Activated CD4-positive, alpha-beta T cell treated with anti-CD3 and anti-CD28 coated beads, Interleukin-10, Interleukin-2, amounts not matched to agents 100 ng/mL and 50 ng/mL, durations not matched to agents 16 hours and 8 hours (primary cell): ENCODE measurements around the gene MICALL2.

ENCODE experiments used
- DNase-seq: peaks from one replicate; pipeline ENCODE4 v3.0.0-alpha.2; 2020

The MICALL2 gene

GRCh38 chr7:1466524-1467271 lies 7.4 kb upstream of the MICALL2 start:
- DNase-seq: no peak

- no peak for DNase-seq
Observed at GRCh38 chr7:1464694-1465093, 5.4 kb upstream of the MICALL2 start.

GRCh38 chr7:1463676-1464223 lies 4.5 kb upstream of the MICALL2 start:
- no peak for DNase-seq

GRCh38 chr7:1461646-1462375 lies 2.5 kb upstream of the MICALL2 start:
- DNase-seq: no peak

DNA sequence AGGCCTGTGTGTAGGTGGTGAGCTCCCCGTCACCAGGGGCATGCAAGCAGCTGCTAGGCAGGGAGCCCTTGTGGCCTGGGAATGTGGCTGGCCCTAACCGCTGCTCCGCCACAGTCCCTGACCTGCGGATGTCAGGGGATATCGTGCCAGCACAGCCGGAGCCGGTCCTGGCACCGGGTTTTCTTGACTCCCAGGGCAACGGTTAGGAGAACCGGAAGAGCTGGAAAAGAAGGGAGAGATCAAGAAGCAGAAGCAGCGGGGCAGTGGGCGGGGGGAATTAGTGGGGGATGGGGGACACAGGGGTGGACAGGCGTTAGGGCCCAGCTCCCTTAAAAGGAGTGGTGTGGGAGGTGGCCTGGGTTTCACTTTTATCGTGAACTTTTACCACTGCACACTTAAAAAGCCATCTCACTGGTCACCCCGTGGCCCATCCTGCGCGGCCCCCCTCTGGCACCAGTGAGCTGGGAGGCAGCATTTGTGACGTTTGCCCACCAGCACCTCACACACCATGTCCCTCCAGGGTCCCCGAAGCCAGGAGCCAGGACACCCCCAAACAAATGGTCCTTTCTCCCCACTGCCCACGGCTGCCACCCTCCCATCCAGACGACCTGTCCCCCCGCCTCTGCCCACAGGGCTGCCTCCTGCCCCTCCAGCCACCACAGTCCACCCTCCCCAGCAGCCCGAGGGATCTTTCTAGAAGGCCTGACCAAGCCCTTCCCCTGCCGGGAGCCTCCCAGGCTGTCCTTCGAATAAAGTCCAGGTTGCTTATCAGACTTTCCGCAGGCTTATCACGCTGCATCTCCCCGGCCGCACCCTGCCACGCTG lies 1.8 kb upstream of the MICALL2 start:
- DNase-seq: no peak

DNA sequence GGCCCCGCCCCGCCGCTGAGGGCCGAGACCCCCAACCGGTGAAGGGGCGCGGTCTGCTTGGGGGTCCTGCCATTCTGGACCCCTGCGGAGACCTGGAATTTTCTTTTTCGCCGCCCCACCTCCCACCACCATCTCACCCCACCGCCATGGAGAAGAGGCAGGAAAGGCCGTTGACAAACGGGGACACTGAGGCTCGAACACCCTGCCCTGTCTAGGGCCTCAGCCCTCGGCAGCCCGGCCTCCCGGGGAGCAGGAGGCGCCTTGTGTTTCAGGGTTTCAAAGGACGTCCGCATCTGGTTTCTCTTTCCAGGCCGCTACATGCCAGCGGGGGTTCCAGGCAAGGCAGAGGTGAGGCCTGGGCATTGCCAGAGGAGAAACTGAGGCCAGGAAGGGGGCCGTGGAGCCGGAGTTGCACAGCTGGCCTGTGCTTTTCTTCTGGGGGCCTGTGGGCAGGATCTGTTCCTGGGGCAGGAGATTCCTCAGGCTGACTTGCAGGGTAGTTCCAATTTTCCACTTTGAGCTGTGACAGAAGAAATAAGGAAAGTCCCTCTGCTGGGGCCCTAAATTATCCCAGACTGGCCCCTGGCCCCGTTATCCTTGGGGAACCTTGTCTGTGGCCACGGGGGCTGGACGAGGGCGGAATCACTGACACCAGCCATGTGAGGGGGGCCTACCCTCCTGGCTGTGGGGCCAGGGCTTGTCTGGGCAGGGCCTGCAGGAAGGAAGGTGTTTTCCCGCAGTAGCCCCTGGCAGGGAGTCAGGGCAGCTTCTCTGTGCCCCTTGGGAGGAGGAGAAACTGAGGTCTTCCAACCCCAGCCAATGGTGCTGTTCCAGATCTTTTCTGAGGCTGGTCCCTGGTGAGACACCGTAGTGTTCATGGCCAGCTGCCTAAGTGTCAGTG lies 900 bp upstream of the MICALL2 start:
- DNase-seq: no peak

DNA sequence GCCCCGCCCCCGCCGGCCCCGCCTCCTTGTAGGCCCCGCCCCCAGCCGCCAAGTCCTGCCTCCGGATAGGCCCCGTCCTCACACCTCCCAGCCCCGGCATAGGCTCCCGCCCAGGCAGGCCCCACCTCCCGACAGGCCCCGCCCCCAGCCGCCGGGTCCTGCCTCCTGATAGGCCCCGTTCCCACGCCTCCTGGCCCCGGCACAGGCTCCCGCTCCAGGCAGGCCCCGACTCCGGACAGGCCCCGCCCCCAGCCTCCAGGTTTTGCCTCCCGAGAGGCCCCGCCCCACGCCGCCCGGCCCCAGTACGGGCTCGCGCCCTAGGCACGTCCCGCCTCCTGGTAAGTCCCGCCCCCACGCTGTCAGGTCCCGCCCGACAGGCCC lies 232 bp upstream of the MICALL2 start:
- peak; percentile 97 for DNase-seq

- DNase-seq: no peak
Observed at GRCh38 chr7:1457949-1458682, 1.2 kb downstream of the MICALL2 start.

DNA sequence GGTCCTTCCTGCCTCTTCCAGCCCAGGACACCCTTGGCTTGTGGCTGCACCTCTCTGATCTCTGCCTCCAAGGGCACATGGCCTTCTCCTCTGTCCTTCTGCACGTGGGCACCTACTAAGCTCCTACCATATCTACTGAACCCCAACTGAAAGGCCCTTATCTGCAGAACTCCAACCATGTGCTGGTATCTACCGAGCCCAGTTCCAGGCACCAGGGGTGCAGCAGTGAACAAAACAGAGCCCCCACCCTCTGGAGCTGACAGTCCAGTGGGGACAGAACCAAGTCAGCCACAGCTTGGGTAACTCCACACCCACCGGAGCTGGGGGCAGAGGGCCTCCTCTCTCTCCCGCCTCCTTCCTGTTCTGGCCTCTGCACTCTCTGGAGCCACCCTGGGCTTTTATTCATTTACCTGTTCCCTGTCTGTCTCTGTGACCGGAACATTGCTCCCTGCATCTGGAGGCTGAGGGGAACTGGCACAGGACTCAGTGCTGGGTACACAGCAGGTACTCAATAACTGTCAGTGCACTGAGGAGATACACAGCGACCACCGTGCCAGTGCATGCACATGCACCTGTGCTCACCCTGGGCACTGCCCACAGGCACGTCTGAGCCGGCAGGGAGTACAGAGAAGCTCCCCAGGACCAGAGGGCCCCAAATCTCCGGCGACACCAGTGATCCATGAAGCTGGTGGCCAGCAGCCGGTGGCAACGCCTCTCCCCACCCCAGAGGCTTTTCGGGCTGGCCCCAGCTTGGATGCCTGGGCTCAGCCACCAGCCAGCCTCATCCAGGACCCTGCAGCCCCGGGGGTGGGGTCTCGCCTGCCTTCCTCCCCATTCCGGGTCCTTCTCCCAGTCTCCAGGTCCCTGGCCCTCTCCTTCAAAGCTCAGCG lies 2.0 kb downstream of the MICALL2 start:
- DNase-seq: no peak

- no peak for DNase-seq
Observed at GRCh38 chr7:1455955-1456354, 3.3 kb downstream of the MICALL2 start.

DNA sequence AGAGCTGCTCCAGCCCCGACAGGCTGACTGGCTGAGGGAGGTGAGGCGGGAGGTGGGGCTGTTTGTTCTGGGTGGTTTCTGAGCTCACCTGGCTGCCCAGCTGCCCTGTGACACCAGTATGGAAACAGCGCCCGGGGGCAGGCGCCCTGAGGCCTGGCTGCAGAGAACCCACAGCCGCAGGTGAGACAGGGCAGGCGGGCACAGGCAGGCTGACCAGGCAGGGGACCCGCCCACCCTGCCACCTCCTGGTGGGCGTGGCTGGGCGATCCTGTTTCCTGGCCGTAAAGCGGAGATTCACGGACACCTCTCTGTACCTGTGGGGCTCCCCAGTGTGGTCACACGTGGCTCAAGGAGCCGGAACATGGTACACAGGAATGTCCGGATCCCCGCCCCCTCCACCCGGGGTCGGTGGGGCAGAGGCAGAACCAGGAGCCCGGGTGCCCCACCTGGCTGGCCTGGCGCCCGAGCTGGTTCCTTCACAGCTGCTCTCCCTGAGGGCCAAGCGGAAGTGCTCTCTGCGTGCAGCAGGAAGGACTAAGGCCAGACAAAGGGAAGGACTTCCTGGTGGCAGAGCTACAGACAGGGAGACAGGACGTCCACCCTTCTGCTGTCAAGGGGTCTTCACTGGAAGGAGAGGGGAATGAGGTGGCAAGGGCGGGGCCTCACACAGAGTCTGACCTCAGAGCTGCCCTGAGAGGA lies 3.9 kb downstream of the MICALL2 start:
- DNase-seq: no peak

- DNase-seq: no peak
Observed at GRCh38 chr7:1454542-1454941, 4.7 kb downstream of the MICALL2 start.

DNA sequence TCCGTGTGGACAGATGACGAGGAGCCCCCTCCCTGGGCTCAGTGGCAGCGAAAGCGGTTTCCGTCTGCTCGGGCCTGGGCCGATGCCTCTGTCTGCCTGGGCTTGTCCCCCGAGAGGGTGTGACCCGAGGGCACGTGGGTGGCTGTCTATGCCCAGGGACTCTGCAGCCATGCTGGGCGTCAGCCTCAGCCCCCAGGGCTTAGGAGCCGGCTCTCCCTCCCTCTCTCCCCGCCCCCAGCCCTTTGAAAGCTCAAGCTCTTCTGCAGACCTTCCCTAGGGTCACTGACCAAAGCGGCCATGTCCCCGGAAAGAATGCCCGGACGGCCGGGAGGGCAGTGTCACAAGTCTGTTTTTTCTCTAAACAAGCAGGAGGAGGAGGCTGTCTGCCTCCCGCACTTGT lies 7.1 kb downstream of the MICALL2 start:
- no peak for DNase-seq

DNA sequence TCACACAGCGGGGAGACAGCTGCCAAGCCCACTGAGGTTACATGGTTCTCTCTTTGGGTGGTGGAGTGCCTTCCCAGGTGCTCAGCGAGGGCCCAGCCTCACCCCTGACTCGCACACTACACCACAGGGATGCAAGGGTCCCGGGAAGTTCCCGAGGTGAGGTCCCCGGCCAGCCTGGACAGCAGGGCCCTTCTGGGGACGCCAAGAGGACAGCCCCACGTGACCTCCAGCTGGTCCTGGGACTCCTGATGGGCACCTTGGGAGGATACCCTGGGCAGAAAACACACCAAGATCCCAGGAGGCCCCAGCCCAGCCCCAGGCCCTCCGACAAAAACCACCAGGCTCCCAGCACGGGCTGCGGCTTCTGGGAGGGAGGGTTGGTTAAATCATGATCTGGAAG lies 8.3 kb downstream of the MICALL2 start:
- DNase-seq: no peak

DNA sequence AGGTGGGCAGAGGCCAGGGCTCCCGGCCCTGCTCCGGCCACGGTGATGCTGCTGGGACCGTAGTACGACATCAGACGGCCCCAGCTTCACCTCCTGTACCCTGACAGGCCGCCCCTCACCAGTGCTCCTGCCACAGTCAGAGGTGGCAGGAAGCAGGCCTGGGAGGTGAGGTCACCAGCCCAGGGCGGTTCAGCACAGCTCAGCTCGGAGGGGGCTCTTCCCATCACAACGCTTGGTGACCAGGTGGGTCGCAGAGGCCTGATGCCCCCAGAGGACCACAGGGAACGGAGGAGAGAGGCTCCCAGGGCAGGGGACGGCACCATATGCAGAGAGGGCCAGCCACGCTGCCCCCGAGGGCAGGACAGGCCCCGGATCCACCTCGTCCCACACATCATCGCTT lies 8.8 kb downstream of the MICALL2 start:
- no peak for DNase-seq

DNA sequence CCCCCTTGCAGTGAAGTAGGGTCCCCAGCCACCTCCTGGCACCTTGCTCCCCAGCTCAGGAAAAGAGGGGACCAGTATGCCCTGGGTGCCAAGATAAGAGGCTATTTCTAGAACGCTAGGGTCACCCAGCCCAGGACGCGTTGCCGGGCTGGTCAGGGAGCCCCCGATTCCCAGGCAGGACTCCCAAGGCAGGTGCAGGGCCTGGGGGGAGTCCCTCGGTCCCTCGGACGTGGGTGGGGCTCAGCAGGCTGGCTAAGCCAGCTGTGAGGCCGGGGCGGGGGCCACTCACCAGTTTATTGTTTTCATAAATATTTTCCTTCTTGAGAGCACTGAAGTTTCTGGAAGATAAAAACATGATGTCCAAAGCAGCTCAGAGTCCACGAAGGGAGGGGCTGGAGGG lies 9.3 kb downstream of the MICALL2 start:
- no peak for DNase-seq

- DNase-seq: no peak
Observed at GRCh38 chr7:1449501-1449900, 9.8 kb downstream of the MICALL2 start.

- DNase-seq: no peak
Observed at GRCh38 chr7:1448958-1449357, 10.3 kb downstream of the MICALL2 start.

- DNase-seq: no peak
Observed at GRCh38 chr7:1447551-1448244, 11.6 kb downstream of the MICALL2 start.
